H9 (cell line): ENCODE data around the gene GHRL. TPM values are rescaled to one million over a fixed set of nuclear protein-coding genes. Genes with fewer than 3 reads are reported as not detected.

Experiments used
- DNase-seq: peaks from one replicate; pipeline ENCODE4 v3.0.0-alpha.2; 2017
- H2AFZ ChIP-seq: one replicate; pipeline ENCODE4 v1.6.1; 2013; ENCODE audit warnings: mild to moderate bottlenecking, low read length, control low read depth, moderate library complexity
- H2AK5ac ChIP-seq: 2 replicates; pipeline ENCODE4 v1.6.1; 2013; ENCODE audit warnings: low read length, control low read depth, mixed read lengths; ENCODE audit not compliant: insufficient read length
- H2BK120ac ChIP-seq: one replicate; pipeline ENCODE4 v1.6.1; 2013; ENCODE audit warnings: low read depth, mild to moderate bottlenecking, low read length, control low read depth, inconsistent platforms; ENCODE audit not compliant: poor library complexity, severe bottlenecking
- H2BK12ac ChIP-seq: 2 replicates; pipeline ENCODE4 v1.6.1; 2013; ENCODE audit warnings: low read length, control low read depth, mixed read lengths, low read depth; ENCODE audit not compliant: insufficient read length
- H2BK15ac ChIP-seq: 2 replicates; pipeline ENCODE4 v1.6.1; 2013; ENCODE audit warnings: low read depth, low read length, control low read depth
- H2BK20ac ChIP-seq: one replicate; pipeline ENCODE4 v1.6.1; 2013; ENCODE audit warnings: low read depth, mild to moderate bottlenecking, low read length, control low read depth, inconsistent platforms; ENCODE audit not compliant: poor library complexity, severe bottlenecking
- H2BK5ac ChIP-seq: 2 replicates; pipeline ENCODE4 v1.6.1; 2013; ENCODE audit warnings: low read length, control low read depth, mixed read lengths; ENCODE audit not compliant: insufficient read length
- H3K14ac ChIP-seq: 2 replicates; pipeline ENCODE4 v1.6.1; 2013; ENCODE audit warnings: low read length, control low read depth; ENCODE audit not compliant: insufficient read depth
- H3K18ac ChIP-seq: 2 replicates; pipeline ENCODE4 v1.6.1; 2013; ENCODE audit warnings: low read depth, mild to moderate bottlenecking, mixed read lengths, low read length, control low read depth; ENCODE audit not compliant: insufficient read length
- H3K23ac ChIP-seq: 2 replicates; pipeline ENCODE4 v1.6.1; 2013; ENCODE audit warnings: low read length, control low read depth, mixed read lengths, low read depth; ENCODE audit not compliant: insufficient read length
- H3K23me2 ChIP-seq: 2 replicates; pipeline ENCODE4 v1.6.1; 2013; ENCODE audit warnings: low read depth, mild to moderate bottlenecking, mixed read lengths, low read length, control low read depth; ENCODE audit not compliant: insufficient read length, poor library complexity, severe bottlenecking
- H3K27ac ChIP-seq: 2 replicates; pipeline ENCODE4 v1.5.1; 2013; ENCODE audit warnings: low read length, control low read depth, mixed read lengths, low read depth; ENCODE audit not compliant: insufficient read length
- H3K27me3 ChIP-seq: 2 replicates; pipeline ENCODE4 v1.6.1; 2013; ENCODE audit warnings: low read length, control low read depth, inconsistent platforms; ENCODE audit not compliant: insufficient read depth
- H3K4ac ChIP-seq: 2 replicates; pipeline ENCODE4 v1.6.1; 2013; ENCODE audit warnings: low read depth, mild to moderate bottlenecking, control low read depth, inconsistent platforms, low read length, moderate library complexity
- H3K4me1 ChIP-seq: 2 replicates; pipeline ENCODE4 v1.6.1; 2013; ENCODE audit warnings: low read length, control low read depth, inconsistent platforms; ENCODE audit not compliant: insufficient read depth
- H3K4me2 ChIP-seq: 2 replicates; pipeline ENCODE4 v1.6.1; 2013; ENCODE audit warnings: low read length, control low read depth, mixed read lengths; ENCODE audit not compliant: insufficient read length, insufficient read depth
- H3K56ac ChIP-seq: 2 replicates; pipeline ENCODE4 v1.6.1; 2013; ENCODE audit warnings: low read depth, mild to moderate bottlenecking, mixed read lengths, low read length, control low read depth; ENCODE audit not compliant: insufficient read length
- H3K79me1 ChIP-seq: 2 replicates; pipeline ENCODE4 v1.6.1; 2013; ENCODE audit warnings: low read depth, mild to moderate bottlenecking, moderate library complexity, low read length, control low read depth, inconsistent platforms; ENCODE audit not compliant: insufficient read depth, poor library complexity, severe bottlenecking
- H3K79me2 ChIP-seq: 2 replicates; pipeline ENCODE4 v1.6.1; 2013; ENCODE audit warnings: low read length, control low read depth, inconsistent platforms; ENCODE audit not compliant: insufficient read depth
- H3K9ac ChIP-seq: 2 replicates; pipeline ENCODE4 v1.6.1; 2013; ENCODE audit warnings: low read length, control low read depth, mixed read lengths; ENCODE audit not compliant: insufficient read length; ENCODE audit errors: extremely low read depth
- H3K9me3 ChIP-seq: one replicate; pipeline ENCODE4 v1.6.1; 2013; ENCODE audit warnings: low read depth, low read length, inconsistent platforms; ENCODE audit not compliant: control insufficient read depth
- H3T11ph ChIP-seq: one replicate; pipeline ENCODE4 v1.6.1; 2013; ENCODE audit warnings: mild to moderate bottlenecking, low read length, control low read depth, inconsistent platforms
- H4K20me1 ChIP-seq: one replicate; pipeline ENCODE4 v1.6.1; 2013; ENCODE audit not compliant: control insufficient read depth, insufficient read length, insufficient read depth
- H4K5ac ChIP-seq: 2 replicates; pipeline ENCODE4 v1.6.1; 2013; ENCODE audit warnings: low read depth, mild to moderate bottlenecking, mixed read lengths, low read length, control low read depth; ENCODE audit not compliant: insufficient read length
- H4K8ac ChIP-seq: replicated peaks from 2 replicates; pipeline ENCODE4 v1.6.1; 2013; ENCODE audit warnings: low read length, control low read depth, mixed read lengths, low read depth; ENCODE audit not compliant: insufficient read length
- H4K91ac ChIP-seq: 2 replicates; pipeline ENCODE4 v1.6.1; 2013; ENCODE audit warnings: low read depth, mild to moderate bottlenecking, moderate library complexity, mixed read lengths, low read length, control low read depth; ENCODE audit not compliant: insufficient read length
- H3K27ac Mint-ChIP-seq, 3 experiments: 2 replicates in 2 of 3; 3 replicates in 1 of 3; pipeline ENCODE4 v1.8.0; 2020 to 2021; ENCODE audit warnings: mixed read lengths in 3 of 3, mild to moderate bottlenecking in 1 of 3, moderate library complexity in 1 of 3
- H3K27me3 Mint-ChIP-seq: 2 replicates; pipeline ENCODE4 v1.8.0; 2021; ENCODE audit warnings: low read depth, mild to moderate bottlenecking, moderate library complexity, mixed read lengths
- H3K36me3 Mint-ChIP-seq, 3 experiments: 2 replicates in 2 of 3; 3 replicates in 1 of 3; pipeline ENCODE4 v1.8.0; 2020 to 2021; ENCODE audit warnings: low read depth in 3 of 3, mixed read lengths in 3 of 3; ENCODE audit not compliant: insufficient read depth in 1 of 3
- H3K4me1 Mint-ChIP-seq, 2 experiments: 2 replicates each; pipeline ENCODE4 v1.8.0; 2020; ENCODE audit warnings: mixed read lengths in 2 of 2
- H3K4me3 Mint-ChIP-seq, 2 experiments: 2 replicates in 1 of 2; 3 replicates in 1 of 2; pipeline ENCODE4 v1.8.0; 2020 to 2021; ENCODE audit warnings: mild to moderate bottlenecking in 2 of 2, mixed read lengths in 2 of 2, moderate library complexity in 1 of 2
- H3K9me3 Mint-ChIP-seq, 2 experiments: 2 replicates in 1 of 2; 3 replicates in 1 of 2; pipeline ENCODE4 v1.8.0; 2020; ENCODE audit warnings: mild to moderate bottlenecking in 2 of 2, mixed read lengths in 2 of 2, moderate library complexity in 1 of 2
- CTCF ChIP-seq: fragments of 200-600 bp; sonication (generic); conservative IDR thresholded peaks from 3 replicates; pipeline ENCODE4 v1.8.0; 2021; ENCODE audit warnings: antibody characterized with exemption, mild to moderate bottlenecking
- WGBS: extraction: QIAGEN DNeasy Blood & Tissue Kit; methylation state at CpG from one replicate; pipeline ENCODE4 v1.1.7; 2013; ENCODE audit warnings: missing lambda C conversion rate, low lambda C conversion rate, mixed read lengths; ENCODE audit not compliant: insufficient read length; ENCODE audit errors: extremely low coverage; 5-methylcytosine and 5-hydroxymethylcytosine counted together
- total RNA-seq: library from RNA; stranded (reverse); gene quantifications from 2 replicates; pipeline ENCODE4 v1.2.1, GENCODE V29; 2021

GHRL gene
- total RNA-seq, 1 experiment from 2014 or later = 1.3 TPM

GRCh38 chr3:10289787-10290355, 2.9 kb downstream of the GHRL start:
- Histone ChIP-seq H3K4ac (no peak overlapping the region), H3K23ac (no peak overlapping the region), H2BK120ac (no peak overlapping the region), H2BK5ac (no peak overlapping the region), H3K9ac (no peak overlapping the region), H2AK5ac (no peak overlapping the region), H2BK15ac (no peak overlapping the region), H3K14ac (no peak overlapping the region), H4K8ac (no peak overlapping the region), H3K27me3 (no peaks in the 10 kb centered on the region), H2BK20ac (no peak overlapping the region), H2AFZ (no peak overlapping the region), H3K9me3 (no peaks in the 10 kb centered on the region), H3K18ac (no peak overlapping the region), H3K23me2 (no peaks in the 10 kb centered on the region), H4K5ac (no peak overlapping the region), H4K91ac (no peak overlapping the region), H3K4me2 (no peak overlapping the region), H3T11ph (no peak overlapping the region), H3K27ac (no peak overlapping the region), H3K79me1 (no peaks in the 10 kb centered on the region), H3K4me1 (0 out of 2 replicates have a peak, but pooled peaks cover 1% of the 10 kb centered on the region), H3K79me2 (no peaks in the 10 kb centered on the region), H4K20me1 (no peaks in the 10 kb centered on the region), H3K56ac (no peak overlapping the region), H2BK12ac (no peak overlapping the region)
- TF ChIP-seq CTCF = no peak
- H3K9me3 Mint-ChIP-seq = no peaks in the 10 kb centered on the region
- H3K27me3 Mint-ChIP-seq = no peaks in the 10 kb centered on the region
- H3K4me1 Mint-ChIP-seq = peaks cover 19% of the 10 kb centered on the region in 2 experiments
- no CpG with 5 or more reads among the region's 9 CpGs for WGBS
- no peak for DNase-seq
- H3K4me3 Mint-ChIP-seq = no peak overlapping the region
- peaks cover 5 to 39% (median 12%) of the 10 kb centered on the region in 3 experiments; a peak in 6 of 7 replicates for H3K36me3 Mint-ChIP-seq
- peak overlapping the region in 2 of 3 experiments; percentile 9 to 86; a peak in 2 of 7 replicates for H3K27ac Mint-ChIP-seq
